Suprapubic skin (tissue), 4 donors: Measurements from ENCODE around the gene SCGN.

Experiments
- POLR2A ChIP-seq, 2 donors: fragments of 450-650 bp; IDR thresholded peaks; one replicate each; pipeline ENCODE4 v1.6.1; 2017; ENCODE audit warnings: antibody characterized with exemption in 2 of 2, mild to moderate bottlenecking in 2 of 2, moderate library complexity in 2 of 2
- POLR2AphosphoS5 ChIP-seq, 3 donors: sonication (generic); formaldehyde crosslinking; IDR thresholded peaks; one replicate each; pipeline ENCODE4 v1.6.1; 2017; ENCODE audit warnings: antibody characterized with exemption in 3 of 3
- TF ChIP-seq, protein P1 (sequence below), 2 donors: fragments of 200-600 bp in 1 of 2; fragments of 450-650 bp in 1 of 2; sonication (generic) in 1 of 2; IDR thresholded peaks; one replicate each; pipeline ENCODE4 v1.5.1; 2016 to 2019; ENCODE audit warnings: antibody characterized with exemption in 2 of 2, mild to moderate bottlenecking in 1 of 2, moderate library complexity in 1 of 2

DNA sequence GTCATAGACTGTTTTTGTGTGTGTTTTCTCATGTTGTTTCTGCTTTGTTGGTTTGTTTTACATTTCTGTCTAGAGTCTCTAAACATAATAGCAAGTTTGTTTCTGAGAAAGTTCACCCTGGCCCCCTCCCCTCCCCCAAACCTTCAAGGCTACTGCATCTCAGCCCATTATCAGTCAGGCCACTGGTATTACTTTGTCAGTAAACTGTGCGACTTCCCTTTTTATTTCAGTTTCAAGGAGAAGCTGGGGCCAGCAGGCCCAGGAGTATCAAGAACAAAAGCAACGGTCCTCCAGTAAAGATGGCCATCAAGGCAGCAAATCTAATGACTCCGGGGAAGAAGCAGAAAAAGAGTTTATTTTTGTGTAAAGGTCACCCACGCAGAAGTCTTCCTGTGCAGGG lies 32.8 kb upstream of the SCGN start:
- TF ChIP-seq, protein P1, sequence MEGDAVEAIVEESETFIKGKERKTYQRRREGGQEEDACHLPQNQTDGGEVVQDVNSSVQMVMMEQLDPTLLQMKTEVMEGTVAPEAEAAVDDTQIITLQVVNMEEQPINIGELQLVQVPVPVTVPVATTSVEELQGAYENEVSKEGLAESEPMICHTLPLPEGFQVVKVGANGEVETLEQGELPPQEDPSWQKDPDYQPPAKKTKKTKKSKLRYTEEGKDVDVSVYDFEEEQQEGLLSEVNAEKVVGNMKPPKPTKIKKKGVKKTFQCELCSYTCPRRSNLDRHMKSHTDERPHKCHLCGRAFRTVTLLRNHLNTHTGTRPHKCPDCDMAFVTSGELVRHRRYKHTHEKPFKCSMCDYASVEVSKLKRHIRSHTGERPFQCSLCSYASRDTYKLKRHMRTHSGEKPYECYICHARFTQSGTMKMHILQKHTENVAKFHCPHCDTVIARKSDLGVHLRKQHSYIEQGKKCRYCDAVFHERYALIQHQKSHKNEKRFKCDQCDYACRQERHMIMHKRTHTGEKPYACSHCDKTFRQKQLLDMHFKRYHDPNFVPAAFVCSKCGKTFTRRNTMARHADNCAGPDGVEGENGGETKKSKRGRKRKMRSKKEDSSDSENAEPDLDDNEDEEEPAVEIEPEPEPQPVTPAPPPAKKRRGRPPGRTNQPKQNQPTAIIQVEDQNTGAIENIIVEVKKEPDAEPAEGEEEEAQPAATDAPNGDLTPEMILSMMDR (IDR thresholded peaks at IDR 0.05): no peak
- TF ChIP-seq POLR2AphosphoS5 (IDR thresholded peaks at IDR 0.05) (no peak), POLR2A (IDR thresholded peaks at IDR 0.05) (no peak)
